Stomach (tissue), 4 donors: ENCODE results near the gene ANGEL1.

Experiments
- EP300 ChIP-seq: sonication (generic); formaldehyde crosslinking; IDR thresholded peaks from one replicate; pipeline ENCODE4 v1.6.1; 2017; ENCODE audit warnings: antibody characterized with exemption
- POLR2A ChIP-seq, 4 donors: fragments of 450-650 bp; IDR thresholded peaks; one replicate each; pipeline ENCODE4 v1.6.1; 2016; ENCODE audit warnings: antibody characterized with exemption in 4 of 4, control low read depth in 2 of 4, mild to moderate bottlenecking in 1 of 4, moderate library complexity in 1 of 4
- POLR2AphosphoS5 ChIP-seq, 3 donors: sonication (generic); formaldehyde crosslinking; IDR thresholded peaks; one replicate each; pipeline ENCODE4 v1.6.1; 2016; ENCODE audit warnings: antibody characterized with exemption in 3 of 3
- TF ChIP-seq, protein P1 (sequence below), 7 experiments: fragments of 450-650 bp in 4 of 7; fragments of 200-600 bp in 3 of 7; sonication (generic) in 3 of 7; IDR thresholded peaks; one replicate each; pipeline ENCODE4 v1.5.1; 2016 to 2019; ENCODE audit warnings: antibody characterized with exemption in 7 of 7, control low read depth in 2 of 7, mild to moderate bottlenecking in 1 of 7

DNA sequence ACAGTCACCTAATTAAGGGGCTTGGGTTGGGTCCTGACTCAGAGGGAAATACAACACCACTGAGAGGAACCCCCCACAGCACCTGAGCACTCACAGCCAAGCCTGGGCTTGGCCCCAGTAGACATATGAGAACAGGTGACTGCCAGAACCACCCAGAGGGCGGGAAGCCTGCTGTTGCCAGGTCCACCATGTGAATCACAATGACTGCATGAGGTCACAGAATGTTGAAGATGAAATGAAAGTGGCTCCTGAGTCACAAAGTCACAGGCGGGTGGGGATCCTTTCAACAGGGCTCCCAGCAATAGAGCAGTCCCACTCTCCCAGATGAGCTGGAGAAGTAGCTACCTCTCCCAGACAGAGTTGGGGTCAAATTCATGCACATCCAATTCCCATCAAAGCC, 13.4 kb upstream of the ANGEL1 start, which contains the start of gene LRRC74A:
- TF ChIP-seq, protein P1, sequence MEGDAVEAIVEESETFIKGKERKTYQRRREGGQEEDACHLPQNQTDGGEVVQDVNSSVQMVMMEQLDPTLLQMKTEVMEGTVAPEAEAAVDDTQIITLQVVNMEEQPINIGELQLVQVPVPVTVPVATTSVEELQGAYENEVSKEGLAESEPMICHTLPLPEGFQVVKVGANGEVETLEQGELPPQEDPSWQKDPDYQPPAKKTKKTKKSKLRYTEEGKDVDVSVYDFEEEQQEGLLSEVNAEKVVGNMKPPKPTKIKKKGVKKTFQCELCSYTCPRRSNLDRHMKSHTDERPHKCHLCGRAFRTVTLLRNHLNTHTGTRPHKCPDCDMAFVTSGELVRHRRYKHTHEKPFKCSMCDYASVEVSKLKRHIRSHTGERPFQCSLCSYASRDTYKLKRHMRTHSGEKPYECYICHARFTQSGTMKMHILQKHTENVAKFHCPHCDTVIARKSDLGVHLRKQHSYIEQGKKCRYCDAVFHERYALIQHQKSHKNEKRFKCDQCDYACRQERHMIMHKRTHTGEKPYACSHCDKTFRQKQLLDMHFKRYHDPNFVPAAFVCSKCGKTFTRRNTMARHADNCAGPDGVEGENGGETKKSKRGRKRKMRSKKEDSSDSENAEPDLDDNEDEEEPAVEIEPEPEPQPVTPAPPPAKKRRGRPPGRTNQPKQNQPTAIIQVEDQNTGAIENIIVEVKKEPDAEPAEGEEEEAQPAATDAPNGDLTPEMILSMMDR (IDR thresholded peaks at IDR 0.05) = no peak
- TF ChIP-seq POLR2AphosphoS5 (IDR thresholded peaks at IDR 0.05) (no peak), POLR2A (IDR thresholded peaks at IDR 0.05) (no peak), EP300 (no peak)
